ENCODE results near the gene KIF23. TPM values are rescaled to one million over a fixed set of nuclear protein-coding genes. Genes with fewer than 3 reads are reported as not detected.

The KIF23 gene
- total RNA-seq, 1 donor from 2014 or later, result 37.8 TPM

GRCh38 chr15:69407719-69408400 lies 6.3 kb upstream of the KIF23 start:
- Mint-ChIP-seq H3K27ac (peak overlapping the region; percentile 80), H3K4me3 (no peak overlapping the region), H3K27me3 (ENCODE audit: low read depth) (no peaks in the 10 kb centered on the region)

GRCh38 chr15:69408841-69409240 lies 5.3 kb upstream of the KIF23 start:
- no peak for TF ChIP-seq CTCF (IDR thresholded peaks at IDR 0.05; ENCODE audit: unreplicated experiment)
- no peak for DNase-seq (ENCODE audit: low spot score in 2 of 2, unreplicated experiment in 2 of 2)
- no peaks in the 10 kb centered on the region for H3K27me3 Mint-ChIP-seq (ENCODE audit: low read depth)
- H3K4me1 Mint-ChIP-seq, result peaks cover 30% of the 10 kb centered on the region
- H3K4me3 Mint-ChIP-seq, result no peak overlapping the region
- H3K9me3 Mint-ChIP-seq, result no peaks in the 10 kb centered on the region
- H3K36me3 Mint-ChIP-seq, result no peaks in the 10 kb centered on the region
- no peak overlapping the region for H3K27ac Mint-ChIP-seq

More at GRCh38 chr15:69407719-69408400, 6.3 kb upstream of the KIF23 start:
- DNase-seq (ENCODE audit: low spot score in 2 of 2, unreplicated experiment in 2 of 2), result no peak
- Mint-ChIP-seq H3K36me3 (no peaks in the 10 kb centered on the region), H3K4me1 (peaks cover 29% of the 10 kb centered on the region), H3K9me3 (no peaks in the 10 kb centered on the region)
- no peak for TF ChIP-seq CTCF (IDR thresholded peaks at IDR 0.05; ENCODE audit: unreplicated experiment)

GRCh38 chr15:69410248-69410874 lies 3.8 kb upstream of the KIF23 start:
- Mint-ChIP-seq H3K4me1 (peaks cover 37% of the 10 kb centered on the region), H3K4me3 (no peak overlapping the region), H3K36me3 (no peaks in the 10 kb centered on the region), H3K27ac (no peak overlapping the region), H3K9me3 (no peaks in the 10 kb centered on the region), H3K27me3 (ENCODE audit: low read depth) (no peaks in the 10 kb centered on the region)
- DNase-seq (ENCODE audit: low spot score in 2 of 2, unreplicated experiment in 2 of 2), result no peak
- no peak for TF ChIP-seq CTCF (IDR thresholded peaks at IDR 0.05; ENCODE audit: unreplicated experiment)

- H3K36me3 Mint-ChIP-seq, result no peaks in the 10 kb centered on the region
Measured at GRCh38 chr15:69412274-69412673, 1.9 kb upstream of the KIF23 start.

GRCh38 chr15:69412701-69413100 lies 1.4 kb upstream of the KIF23 start:
- H3K4me3 Mint-ChIP-seq, result peak overlapping the region; percentile 85
- TF ChIP-seq CTCF (IDR thresholded peaks at IDR 0.05; ENCODE audit: unreplicated experiment), result no peak

More at GRCh38 chr15:69412274-69412673, 1.9 kb upstream of the KIF23 start:
- Mint-ChIP-seq H3K27me3 (ENCODE audit: low read depth) (no peaks in the 10 kb centered on the region), H3K4me1 (peaks cover 44% of the 10 kb centered on the region), H3K27ac (peak overlapping the region; percentile 94), H3K4me3 (no peak overlapping the region), H3K9me3 (no peaks in the 10 kb centered on the region)
- no peak for DNase-seq (ENCODE audit: low spot score in 2 of 2, unreplicated experiment in 2 of 2)
- no peak for TF ChIP-seq CTCF (IDR thresholded peaks at IDR 0.05; ENCODE audit: unreplicated experiment)

More at GRCh38 chr15:69412701-69413100, 1.4 kb upstream of the KIF23 start:
- peaks cover 3% of the 10 kb centered on the region for H3K36me3 Mint-ChIP-seq
- H3K4me1 Mint-ChIP-seq, result peaks cover 44% of the 10 kb centered on the region
- H3K9me3 Mint-ChIP-seq, result no peaks in the 10 kb centered on the region
- no peak for DNase-seq (ENCODE audit: low spot score in 2 of 2, unreplicated experiment in 2 of 2)
- H3K27me3 Mint-ChIP-seq (ENCODE audit: low read depth), result no peaks in the 10 kb centered on the region
- peak overlapping the region; percentile 94 for H3K27ac Mint-ChIP-seq
